ENCODE results near the gene AK5.

AK5 gene

DNA sequence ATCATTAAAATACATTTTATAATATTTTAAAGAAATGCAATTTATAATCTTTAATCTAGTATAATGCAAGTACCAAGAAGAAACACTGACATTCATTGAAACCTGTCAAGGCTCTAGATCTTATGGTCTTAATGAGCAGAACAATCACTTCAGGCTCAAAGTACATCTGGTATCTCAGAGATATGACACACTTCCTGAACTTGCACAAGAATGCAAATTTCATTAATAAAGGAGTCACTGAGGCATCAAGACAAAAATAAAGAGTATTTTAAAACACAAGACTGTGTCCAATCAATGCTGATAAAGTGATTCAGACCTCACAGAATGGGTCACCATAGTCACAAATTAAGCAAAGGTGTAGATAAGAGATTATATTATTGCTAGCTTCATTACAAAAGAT is 178.1 kb downstream of the AK5 start:
- no peak for DNase-seq

DNA sequence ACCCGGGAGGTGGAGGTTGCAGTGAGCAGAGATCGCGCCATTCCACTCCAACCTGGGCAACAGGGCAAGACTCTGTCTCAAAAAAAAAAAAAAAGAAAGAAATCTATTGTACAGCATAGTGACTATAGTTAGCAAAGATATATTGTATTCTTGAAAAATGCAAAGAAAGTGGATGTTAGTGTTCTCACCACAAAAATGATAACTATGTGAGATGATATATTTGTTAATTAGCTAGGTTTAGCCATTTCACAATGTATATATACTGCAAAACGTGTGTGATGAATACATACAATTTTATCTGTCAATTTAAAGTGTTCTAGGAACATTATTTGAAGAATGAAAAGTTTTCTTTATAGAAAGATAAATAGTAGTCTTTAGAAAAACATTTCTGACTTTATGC is 179.9 kb downstream of the AK5 start:
- DNase-seq = no peak

DNA sequence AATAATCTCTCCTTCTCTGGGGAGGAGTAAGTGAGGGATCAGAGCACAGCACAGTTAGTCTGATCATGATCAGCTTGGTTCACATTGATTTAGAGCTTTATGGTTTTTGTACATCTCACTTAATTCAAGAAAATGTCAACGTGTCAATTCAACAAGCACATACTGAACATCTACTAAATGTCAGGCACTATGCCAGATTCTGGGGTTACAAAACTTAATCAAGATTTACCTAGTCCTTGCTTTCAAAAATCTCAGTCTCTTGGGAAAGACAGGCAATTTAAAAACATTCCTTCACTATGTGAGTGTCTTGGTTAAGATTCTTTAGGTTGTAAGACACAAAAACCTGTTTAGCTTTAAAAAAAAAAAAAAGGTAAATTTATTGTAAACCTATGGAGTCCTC is 181.4 kb downstream of the AK5 start:
- no peak for DNase-seq

DNA sequence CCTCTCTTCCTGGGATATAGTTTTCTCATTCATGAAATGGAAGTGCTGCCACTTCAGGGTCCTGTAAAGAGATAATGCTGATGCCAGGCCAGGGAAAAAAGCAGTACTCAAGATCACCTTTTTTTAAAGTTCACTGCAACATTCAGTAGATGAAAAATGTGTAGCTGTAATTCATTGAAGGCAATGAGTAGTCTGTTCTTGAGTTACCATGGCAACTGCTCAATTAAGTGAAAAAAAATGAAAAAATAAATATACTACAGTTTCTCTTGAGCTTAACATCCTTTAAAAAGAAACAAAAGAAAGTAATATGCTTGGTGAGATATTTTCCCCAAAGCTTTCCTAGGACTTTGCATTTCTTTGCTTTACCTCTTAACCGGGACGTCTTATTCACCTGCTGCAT is 183.3 kb downstream of the AK5 start:
- DNase-seq = no peak

DNA sequence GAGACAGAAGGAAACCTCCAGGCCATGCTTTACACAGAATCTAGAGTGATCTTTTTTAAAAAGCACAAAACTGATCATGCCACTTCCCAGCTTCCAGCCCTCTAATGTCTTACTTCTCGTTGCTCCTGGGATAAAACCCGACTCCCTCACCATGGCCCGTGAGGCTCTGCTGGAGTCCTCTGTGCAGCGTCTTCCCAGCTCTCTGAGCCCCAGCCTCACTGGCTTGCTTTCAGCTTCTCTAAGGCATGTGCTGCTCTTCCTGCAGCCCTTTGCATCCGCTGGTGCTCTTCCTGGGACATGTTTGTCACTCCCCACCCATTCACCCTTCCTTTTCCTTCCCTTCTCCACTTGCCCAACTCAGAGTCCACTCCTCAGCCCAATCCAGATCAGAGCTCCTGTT is 184.1 kb downstream of the AK5 start:
- DNase-seq = peak in 1 of 14 donors; percentile 11

DNA sequence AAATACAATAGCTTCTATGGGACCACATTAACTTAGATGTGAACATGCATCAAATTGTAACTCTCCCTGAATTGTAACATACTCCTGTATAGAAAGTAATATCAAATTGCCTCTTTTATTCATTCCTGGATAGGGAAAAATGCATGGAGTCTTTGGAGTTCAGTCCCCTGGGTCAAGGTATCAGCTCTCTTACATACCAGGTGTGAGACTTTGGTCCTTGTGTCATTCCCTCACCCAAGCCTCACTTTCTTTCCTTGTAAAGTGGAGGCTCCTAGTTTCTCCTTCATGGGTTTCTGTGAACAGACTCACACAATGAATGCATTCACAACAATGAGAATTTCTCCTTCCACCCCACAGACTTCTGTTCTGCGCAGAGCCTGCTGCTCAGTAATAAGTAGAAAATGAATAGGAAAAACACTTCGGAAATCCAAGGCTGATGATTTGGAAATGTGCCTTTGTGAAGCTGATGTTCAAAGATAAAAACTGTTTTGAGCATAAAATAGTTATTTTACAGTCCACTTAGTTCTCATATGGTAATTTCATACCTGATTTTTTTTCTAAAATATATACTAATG is 185.3 kb downstream of the AK5 start:
- DNase-seq = peak in 2 of 14 donors; percentile 15 to 20

DNA sequence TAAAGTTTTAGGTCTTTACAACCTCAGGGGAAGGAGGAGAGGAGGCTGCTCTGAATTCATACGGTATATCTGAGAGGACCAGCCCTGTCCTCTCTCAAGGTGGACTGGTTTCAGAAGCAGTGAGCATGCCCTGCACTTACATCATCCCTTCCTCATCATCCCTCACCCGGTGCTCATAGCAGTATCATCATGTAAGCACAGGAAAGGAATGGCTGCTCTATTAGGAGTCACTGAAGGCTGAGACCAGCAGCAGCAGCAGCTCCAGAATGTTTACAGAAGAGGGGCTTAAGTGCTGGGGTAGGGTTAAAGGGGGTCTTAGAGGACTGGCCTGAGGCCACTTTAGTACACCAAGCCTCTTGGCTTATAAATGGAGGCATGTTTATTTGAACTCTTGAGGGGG is 185.9 kb downstream of the AK5 start:
- DNase-seq = peak in 1 of 14 donors; percentile 21

DNA sequence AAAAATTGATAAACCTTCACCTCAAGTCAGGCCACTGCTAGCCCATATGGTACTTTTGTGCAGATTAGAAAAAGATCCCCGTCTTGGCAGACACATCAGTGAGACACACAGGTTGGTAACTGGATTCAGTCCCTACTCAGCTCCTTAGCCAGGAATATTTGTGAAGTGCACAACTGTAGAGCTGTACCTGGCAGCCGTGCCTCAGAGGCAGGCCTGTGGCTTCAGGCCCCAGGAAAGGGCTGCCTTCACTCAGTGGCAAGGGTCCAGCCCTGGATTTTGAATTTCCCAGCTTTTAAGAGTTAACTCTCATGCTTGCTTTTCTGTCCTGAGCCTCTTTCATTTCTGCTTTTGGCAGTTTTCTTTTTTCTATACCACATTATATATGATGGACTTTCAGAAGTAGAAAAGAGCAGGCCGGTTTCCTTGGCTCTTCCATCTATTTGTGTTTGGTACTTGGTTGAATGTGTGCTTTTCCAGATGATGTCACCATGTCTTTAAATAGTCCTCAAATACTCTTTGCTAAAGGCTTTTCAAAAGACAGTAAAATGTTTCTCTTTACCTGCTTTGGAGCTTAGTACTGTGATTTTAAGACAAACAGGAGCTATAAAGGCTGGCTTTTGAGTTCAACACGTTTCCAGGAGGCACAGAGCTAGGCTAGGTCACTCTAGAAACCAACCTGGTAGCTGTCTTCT is 186.6 kb downstream of the AK5 start:
- DNase-seq = peak in 1 of 14 donors; percentile 25

DNA sequence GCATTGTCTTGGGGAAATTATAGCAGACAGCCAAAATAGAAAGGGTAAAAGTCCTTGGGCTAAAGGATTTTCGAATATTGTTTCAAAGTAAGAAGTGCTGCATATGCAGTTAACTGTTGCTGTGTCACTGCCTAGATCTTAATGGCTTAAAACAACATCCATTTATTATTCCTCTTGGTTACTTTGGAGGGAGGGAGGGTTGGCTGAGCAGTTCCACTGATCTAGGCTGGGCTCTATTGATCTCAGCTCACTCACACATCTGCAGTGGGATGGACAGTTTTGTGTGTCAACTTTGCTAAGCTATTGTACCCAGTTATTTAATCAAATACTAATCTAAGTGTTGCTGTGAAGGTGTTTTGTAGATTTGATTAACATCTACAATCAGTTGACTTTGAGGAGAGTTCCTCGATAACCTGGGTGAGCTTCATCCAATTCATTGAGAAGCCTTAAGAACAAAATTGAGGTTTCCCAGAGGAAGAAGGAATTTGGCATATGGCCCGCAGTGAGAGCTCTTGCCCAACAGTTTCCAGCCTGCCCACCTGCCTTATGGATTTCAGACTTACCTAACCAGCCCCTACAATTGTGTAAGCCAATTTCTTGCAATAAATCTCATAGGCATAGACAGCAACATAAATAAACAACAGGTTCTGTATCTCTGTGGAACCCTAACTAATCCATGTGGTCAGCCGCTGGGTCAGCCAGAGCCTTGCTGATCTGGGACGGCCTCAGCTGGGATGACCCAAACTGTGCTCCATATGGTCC is 187.3 kb downstream of the AK5 start:
- no peak for DNase-seq

DNA sequence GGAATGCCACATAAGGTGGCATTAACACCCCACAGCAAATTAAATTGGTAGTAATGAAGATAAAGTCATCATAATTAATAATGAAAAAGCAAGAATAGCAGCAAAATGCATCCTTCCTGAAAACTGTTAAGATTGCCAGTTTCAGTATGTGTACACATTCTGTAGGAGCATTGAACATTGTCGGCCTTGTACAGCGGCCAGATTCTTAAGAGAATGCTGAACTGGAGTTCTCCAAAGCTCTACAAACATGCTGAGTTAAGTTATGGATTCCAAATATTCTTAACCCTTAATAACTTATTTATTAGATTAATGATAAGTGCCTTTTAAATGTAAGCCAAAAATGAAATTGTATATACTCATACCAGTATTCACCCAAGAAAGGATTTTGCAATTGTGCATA is 189.9 kb downstream of the AK5 start:
- DNase-seq = no peak

DNA sequence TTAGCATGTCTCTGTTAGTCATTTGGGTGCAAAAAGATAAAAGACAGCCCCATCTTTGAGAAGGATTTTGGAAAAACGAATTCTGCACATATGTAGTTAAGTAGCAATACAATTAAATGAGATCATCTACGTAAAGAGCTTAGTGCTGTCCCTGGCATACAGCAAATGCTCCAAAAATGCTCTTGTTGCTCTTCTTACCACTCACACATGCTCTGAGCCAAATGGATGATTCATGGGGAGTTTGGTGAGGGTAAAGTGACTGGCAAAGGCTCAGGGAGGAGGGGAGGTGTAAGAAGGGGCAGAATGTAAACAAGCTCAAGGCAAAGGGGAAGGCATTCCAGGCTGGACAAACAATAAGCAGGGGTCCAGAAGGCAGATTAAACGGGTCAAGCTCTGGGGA is 191.9 kb downstream of the AK5 start:
- DNase-seq = no peak

DNA sequence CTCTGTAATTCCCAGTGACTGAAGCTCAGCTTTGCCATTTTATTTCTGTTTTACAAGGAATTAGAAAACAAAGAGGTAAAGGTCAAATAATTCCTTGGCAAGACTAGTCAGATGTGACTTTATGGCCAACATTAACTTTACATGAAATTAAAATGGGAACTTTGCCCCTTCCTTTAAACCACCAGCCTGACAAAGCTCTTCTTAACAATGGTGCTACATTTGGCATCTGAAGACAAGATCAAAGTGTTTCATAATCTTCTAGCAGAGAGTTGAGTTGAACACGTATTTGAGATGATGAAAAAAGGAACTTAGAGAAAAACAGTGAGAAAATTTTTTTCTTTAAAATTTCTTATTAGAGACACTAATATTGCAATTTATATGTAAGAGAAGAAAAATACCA is 193.8 kb downstream of the AK5 start:
- DNase-seq = no peak

DNA sequence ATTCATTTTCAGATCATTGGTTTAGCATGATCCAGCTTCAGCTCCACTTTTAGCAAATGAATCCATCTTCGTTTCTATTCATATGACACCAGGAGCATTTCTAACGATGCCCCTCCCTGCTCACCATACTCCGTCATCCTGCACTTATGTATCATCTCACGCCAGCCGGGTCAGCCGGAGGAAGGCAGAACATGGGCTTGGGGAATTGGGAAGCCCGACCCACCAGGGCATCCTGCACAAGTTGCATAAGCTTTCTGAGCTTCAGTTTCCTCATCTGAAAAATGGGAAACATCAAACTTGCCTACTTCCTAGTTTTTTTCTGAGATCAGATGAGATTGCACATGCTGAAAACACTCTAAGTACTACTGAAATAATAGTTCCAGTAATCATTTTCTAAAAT is 194.7 kb downstream of the AK5 start:
- no peak for DNase-seq

DNA sequence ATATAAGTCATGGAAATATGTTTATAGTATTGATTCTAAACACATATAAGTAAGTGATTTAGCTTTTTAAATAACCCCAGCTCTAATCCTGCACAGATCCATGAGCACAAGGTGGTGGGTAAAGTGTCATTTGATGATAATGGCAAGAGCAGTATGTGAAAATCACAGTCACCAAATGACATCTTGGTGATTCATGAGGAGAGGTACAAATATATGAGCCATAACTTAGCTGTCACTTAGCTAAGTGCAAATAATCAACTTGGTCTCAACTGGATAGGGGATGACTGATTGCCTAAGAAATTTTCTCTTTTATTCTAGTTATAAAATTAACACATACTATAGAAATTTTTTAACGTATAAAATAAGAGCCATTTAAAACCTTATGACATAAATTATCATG is 202.5 kb downstream of the AK5 start:
- DNase-seq = no peak

DNA sequence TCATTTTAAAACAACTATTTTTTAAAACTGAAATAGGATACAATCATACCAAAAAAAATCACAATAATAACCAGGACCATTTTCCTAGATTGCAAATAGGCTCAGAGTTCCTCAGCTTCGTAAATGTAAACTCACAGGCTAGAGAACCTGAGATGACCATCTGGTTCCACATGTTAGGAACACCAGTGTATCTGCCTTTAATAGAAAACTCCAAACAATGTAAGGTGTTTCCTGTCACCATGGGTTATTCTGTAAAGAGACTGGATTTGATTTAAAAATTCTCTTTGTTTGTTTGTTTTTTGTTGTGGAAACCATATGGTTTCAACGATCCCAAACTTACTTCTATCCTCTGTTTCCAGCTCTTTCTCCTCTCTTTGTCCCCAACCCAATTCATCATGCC is 203.1 kb downstream of the AK5 start:
- no peak for DNase-seq

DNA sequence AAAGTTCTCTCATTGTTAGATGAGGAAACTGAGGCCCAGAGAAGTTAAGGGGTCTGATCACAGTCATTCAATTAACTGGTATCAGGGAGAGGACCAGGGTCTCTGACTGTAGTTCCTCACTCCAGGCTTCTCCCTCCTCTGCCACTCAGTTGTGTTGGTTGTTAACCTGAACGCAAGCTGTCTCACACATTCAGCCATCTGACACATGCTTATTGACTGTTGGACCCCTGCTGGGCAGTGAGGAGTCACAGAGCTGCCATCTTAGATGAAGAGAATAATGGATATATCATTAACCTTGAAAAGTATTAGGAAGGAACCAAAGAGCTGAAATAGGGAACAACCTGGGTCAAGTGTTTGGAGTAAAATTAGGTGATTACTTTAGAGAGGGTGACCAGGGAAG is 205.8 kb downstream of the AK5 start:
- no peak for DNase-seq

DNA sequence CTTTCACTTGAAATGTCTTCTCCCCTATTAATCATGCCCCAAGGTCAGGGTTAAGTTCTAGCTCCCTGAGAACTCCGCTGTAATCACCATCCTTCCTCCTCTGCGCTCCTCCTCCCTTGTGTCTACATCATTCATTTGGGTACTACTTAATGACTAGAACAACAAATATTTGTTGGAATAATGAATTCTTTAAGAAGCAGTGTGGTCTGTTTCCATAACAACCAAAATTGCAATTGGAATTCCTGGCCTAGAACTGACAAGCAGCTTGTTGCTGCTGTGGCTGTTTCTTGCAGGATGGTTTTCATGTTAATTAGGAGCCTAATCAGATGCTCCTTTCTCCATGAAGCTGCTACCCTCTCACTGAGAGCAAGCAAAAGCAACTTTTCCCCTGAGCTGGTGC is 208.1 kb downstream of the AK5 start:
- peak in 1 of 14 donors; percentile 48 for DNase-seq

DNA sequence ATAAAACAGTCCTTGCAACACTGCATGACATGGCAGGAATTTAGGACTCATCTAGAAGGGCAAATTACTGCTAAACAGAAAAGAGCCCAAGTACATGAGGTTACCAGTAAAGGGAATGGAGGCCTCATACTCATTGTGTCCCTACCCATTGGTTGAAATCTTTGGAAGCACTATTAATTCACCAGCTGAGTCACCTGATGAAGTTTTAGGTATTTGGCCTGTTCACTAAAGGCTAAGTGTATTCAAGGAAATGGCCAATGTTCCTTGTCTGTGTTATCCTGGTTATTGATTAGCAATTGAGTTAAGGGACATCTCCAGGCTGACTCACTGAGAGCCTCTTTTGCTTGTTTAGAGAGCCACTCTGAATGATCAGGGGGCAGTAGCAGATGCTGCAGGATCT is 212.2 kb downstream of the AK5 start:
- no peak for DNase-seq

DNA sequence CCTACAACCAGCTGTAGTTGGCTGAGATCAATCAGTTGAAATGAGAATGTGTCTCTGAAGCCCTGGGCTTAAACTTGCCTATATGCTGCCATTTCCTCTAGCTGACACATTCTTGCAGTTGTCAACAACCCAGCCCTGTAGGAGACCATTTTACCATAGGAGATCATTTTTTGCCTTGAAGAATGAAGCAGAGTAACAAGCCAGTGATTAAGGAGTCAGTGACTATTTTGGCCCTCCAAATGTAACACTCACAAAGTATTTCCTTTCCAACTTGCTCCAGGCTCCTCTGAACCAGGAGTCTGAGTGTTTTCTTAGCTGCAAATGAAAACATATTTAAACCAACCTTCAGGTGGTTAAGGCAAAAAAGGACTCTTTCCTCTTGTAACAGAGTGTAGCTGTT is 217.1 kb downstream of the AK5 start:
- DNase-seq = no peak

DNA sequence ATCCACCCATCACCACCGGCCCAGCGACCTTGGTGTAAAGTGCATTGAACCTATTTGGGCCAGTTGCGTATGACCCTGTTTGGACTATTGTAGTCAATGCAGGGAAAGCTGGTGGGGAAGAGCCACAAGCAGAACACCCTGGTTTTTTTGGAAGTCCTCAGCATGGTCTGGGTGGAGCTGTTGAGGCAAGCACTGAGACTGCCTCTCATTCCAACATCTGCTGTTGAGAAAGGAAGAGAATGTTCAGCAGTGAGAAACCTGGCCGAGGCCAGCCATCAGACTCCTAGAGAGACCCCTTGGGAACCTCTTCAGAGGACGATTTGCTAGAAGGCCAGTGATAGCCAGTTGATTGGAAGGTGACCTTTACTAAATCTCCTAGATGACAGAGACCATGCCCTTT is 217.6 kb downstream of the AK5 start:
- no peak for DNase-seq

DNA sequence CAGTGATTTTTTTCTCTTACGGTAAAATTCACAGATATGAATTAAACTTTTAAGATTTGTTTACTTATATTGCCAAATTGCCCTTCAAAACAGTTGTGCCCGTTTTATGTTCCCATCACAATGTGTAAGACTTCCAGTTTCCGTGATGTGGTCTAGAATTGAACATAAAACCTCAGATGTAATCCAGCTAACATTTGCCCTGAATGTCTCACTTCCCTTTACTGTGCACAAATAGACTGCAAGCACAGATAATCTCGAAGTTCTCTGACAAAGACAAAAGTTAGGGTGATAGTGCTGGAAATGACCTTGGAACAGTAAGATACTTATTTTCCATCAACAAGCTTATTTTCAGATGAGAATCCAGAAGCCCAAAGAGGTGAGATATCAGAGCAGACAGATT is 223.2 kb downstream of the AK5 start:
- no peak for DNase-seq

DNA sequence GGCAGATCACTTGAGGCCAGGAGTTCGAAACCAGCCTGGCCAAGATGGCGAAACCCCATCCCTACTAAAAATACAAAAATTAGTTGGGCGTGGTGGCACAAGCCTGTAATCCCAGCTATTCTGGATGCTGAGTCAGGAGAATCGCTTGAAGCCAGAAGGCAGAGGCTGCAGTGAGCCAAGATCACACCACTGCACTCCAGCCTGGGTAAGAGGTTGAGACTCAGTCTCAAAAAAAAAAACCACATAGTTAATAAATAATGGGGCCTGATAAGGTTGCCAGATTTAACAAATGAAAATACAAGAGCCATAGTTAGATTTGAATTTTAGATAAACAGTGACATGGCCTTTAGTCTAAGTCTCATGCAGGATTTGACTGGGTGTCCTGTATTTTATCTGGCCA is 225.0 kb downstream of the AK5 start:
- no peak for DNase-seq

DNA sequence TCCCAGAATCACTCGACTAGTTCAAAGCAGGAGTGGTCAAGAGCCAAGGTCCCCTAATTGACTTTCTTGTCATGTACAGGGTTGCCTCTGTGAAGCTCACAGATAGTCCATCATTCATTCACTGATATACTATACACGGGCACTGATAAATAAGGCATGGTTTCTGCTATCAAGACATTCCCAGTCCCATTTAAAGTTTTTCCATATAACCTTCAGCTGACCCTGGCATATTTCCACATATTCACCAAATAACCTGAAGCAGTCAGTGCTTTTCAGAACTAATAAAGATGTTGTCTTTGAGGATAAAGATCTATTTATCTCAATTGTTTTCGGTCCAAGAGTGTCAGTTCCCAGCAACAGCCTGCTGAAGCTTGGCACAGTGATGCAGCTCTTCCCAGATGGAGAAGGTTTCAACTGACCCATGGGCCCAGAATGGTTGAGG is 227.3 kb downstream of the AK5 start:
- peak in 1 of 14 donors; percentile 35 for DNase-seq

DNA sequence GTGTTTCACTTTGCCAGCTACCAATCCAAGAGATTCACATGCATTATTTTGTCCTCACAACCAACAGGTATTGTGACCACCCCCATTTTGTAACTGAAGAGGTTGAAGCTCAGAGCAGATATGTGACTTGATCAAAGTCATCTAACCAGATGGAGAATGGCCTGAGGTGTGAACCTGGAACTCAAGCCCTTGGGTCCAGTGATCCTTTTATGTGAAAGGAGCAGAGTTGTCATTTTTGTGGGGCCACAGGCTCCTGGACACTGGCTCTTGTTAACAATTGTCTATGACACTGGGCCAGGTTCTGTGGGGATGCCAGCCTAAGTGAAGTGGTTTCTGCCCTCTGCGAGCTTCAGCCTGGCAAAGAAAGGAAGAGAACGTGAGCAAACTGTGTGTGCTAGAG is 228.1 kb downstream of the AK5 start:
- DNase-seq = no peak

All from C1 segment of cervical spinal cord (tissue), 14 donors.